Measurements from ENCODE around the gene FOXP1. TPM values are rescaled to one million over a fixed set of nuclear protein-coding genes. Genes with fewer than 3 reads are reported as not detected.

FOXP1 gene
- total RNA-seq, 1 experiment from 2014 or later: 75.3 TPM

DNA sequence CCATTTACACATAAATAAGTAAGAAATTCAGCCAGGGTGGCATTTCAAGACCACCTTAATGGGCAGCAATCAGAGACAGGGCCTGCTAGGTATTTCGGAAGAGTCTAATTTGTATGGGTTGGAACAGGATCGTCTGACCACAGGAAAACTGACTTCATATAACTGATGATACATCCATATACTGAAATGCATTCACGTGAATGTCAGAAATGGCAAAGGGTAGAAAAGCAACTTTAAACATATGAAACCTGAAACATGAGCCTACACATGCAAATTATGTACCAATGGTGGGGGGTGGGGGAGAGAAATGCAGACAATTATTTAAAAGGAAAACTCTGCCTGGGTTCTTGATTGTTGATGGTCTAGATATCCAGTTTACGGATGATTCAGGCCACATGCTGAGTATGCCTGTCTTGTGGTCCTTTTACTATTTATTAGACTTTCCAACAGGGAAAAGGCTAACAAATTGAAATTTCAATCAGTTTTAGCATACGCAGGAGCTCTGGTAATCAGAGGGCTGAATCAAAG, 582.2 kb downstream of the FOXP1 start:
- H3K14ac ChIP-seq (ENCODE audit: insufficient read depth, low read length): no peak overlapping the region
- WGBS (ENCODE audit: extremely low coverage, insufficient read length, low lambda C conversion rate): no CpG with 5 or more reads among the region's 5 CpGs
- peaks cover 15 to 17% of the 10 kb centered on the region in 2 experiments for H3K4me1 Mint-ChIP-seq

More for the DNA sequence above, 582.2 kb downstream of the FOXP1 start:
- Histone ChIP-seq H2AK5ac (ENCODE audit: insufficient read length, low read length) (no peak overlapping the region), H3K79me2 (ENCODE audit: insufficient read depth, low read length) (no peaks in the 10 kb centered on the region), H3K27ac (ENCODE audit: insufficient read length, low read depth, low read length) (no peak overlapping the region), H2BK5ac (ENCODE audit: insufficient read length, low read length) (no peak overlapping the region), H3K56ac (ENCODE audit: insufficient read length, low read depth, low read length) (no peak overlapping the region), H4K20me1 (ENCODE audit: control insufficient read depth, insufficient read depth, insufficient read length) (no peaks in the 10 kb centered on the region), H3K4me1 (ENCODE audit: insufficient read depth, low read length) (no peaks in the 10 kb centered on the region; the same call in 1 of the 2 replicates), H3K27me3 (ENCODE audit: insufficient read depth, low read length) (no peaks in the 10 kb centered on the region), H3K9me3 (ENCODE audit: control insufficient read depth, low read depth, low read length) (no peaks in the 10 kb centered on the region), H4K91ac (ENCODE audit: insufficient read length, low read depth, low read length) (no peak overlapping the region), H2BK20ac (ENCODE audit: low read depth, low read length, poor library complexity, severe bottlenecking) (no peak overlapping the region), H2BK15ac (ENCODE audit: low read depth, low read length) (no peak overlapping the region), H3T11ph (ENCODE audit: low read length) (no peak overlapping the region), H2BK120ac (ENCODE audit: low read depth, low read length, poor library complexity, severe bottlenecking) (no peak overlapping the region), H4K8ac (replicated peaks; ENCODE audit: insufficient read length, low read depth, low read length) (no peak overlapping the region), H3K4ac (ENCODE audit: low read depth, low read length) (no peak overlapping the region), H3K23ac (ENCODE audit: insufficient read length, low read depth, low read length) (no peak overlapping the region), H3K18ac (ENCODE audit: insufficient read length, low read depth, low read length) (no peak overlapping the region), H3K23me2 (ENCODE audit: insufficient read length, low read depth, low read length, poor library complexity, severe bottlenecking) (no peaks in the 10 kb centered on the region), H3K79me1 (ENCODE audit: insufficient read depth, low read depth, low read length, poor library complexity, severe bottlenecking) (no peaks in the 10 kb centered on the region), H2AFZ (ENCODE audit: low read length) (no peak overlapping the region), H4K5ac (ENCODE audit: insufficient read length, low read depth, low read length) (no peak overlapping the region), H3K9ac (ENCODE audit: extremely low read depth, insufficient read length, low read length) (no peak overlapping the region), H2BK12ac (ENCODE audit: insufficient read length, low read depth, low read length) (no peak overlapping the region), H3K4me2 (ENCODE audit: insufficient read depth, insufficient read length, low read length) (no peak overlapping the region)
- TF ChIP-seq, protein P1, sequence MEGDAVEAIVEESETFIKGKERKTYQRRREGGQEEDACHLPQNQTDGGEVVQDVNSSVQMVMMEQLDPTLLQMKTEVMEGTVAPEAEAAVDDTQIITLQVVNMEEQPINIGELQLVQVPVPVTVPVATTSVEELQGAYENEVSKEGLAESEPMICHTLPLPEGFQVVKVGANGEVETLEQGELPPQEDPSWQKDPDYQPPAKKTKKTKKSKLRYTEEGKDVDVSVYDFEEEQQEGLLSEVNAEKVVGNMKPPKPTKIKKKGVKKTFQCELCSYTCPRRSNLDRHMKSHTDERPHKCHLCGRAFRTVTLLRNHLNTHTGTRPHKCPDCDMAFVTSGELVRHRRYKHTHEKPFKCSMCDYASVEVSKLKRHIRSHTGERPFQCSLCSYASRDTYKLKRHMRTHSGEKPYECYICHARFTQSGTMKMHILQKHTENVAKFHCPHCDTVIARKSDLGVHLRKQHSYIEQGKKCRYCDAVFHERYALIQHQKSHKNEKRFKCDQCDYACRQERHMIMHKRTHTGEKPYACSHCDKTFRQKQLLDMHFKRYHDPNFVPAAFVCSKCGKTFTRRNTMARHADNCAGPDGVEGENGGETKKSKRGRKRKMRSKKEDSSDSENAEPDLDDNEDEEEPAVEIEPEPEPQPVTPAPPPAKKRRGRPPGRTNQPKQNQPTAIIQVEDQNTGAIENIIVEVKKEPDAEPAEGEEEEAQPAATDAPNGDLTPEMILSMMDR (conservative IDR thresholded peaks at IDR 0.05): no peak
- Mint-ChIP-seq H3K4me3 (no peak overlapping the region), H3K27ac (no peak overlapping the region; a peak in 1 of 7 replicates), H3K36me3 (ENCODE audit: insufficient read depth in 1 of 3, low read depth in 3 of 3) (peaks cover 0 to 12% (median 0%) of the 10 kb centered on the region in 3 experiments; a peak in 3 of 7 replicates), H3K9me3 (no peaks in the 10 kb centered on the region), H3K27me3 (ENCODE audit: low read depth) (no peaks in the 10 kb centered on the region)
- DNase-seq: no peak

All from H9 (cell line).